GM18502 (cell line): Measurements from ENCODE around the gene ATG4D.
"Not testable (repeated sequence)": the region's sequence is repeated elsewhere in the genome, so short reads cannot be mapped to it uniquely, and the experiment has no call there.

Experiments used
- ATAC-seq: cut with Tn5 transposase; IDR thresholded peaks from one replicate; pipeline ENCODE4 v1.9.1; 2021; ENCODE audit warnings: mild to moderate bottlenecking; ENCODE audit not compliant: unreplicated experiment, poor library complexity

ATG4D gene

GRCh38 chr19:10518444-10519361 lies 25.0 kb upstream of the ATG4D start:
- no peak for ATAC-seq

DNA sequence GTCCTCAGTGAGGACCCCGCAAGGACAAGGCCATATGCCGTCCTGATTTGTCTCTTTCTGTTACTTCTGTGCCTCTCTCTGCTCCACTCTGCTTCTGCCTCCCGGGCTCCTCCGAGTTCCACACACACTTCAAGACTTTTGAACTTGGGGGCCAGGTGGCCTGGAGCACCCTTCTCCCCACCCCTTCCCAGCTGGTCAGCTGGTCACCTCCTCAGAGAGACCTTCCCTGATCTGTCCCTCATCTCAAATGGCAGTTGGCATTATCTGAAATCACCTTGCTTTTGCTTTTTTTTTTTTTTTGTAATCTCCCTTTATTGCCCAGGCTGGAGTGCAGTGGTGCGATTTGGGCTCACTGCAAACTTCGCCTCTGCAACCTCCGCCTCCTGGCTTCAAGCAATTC lies 24.3 kb upstream of the ATG4D start:
- no peak for ATAC-seq

DNA sequence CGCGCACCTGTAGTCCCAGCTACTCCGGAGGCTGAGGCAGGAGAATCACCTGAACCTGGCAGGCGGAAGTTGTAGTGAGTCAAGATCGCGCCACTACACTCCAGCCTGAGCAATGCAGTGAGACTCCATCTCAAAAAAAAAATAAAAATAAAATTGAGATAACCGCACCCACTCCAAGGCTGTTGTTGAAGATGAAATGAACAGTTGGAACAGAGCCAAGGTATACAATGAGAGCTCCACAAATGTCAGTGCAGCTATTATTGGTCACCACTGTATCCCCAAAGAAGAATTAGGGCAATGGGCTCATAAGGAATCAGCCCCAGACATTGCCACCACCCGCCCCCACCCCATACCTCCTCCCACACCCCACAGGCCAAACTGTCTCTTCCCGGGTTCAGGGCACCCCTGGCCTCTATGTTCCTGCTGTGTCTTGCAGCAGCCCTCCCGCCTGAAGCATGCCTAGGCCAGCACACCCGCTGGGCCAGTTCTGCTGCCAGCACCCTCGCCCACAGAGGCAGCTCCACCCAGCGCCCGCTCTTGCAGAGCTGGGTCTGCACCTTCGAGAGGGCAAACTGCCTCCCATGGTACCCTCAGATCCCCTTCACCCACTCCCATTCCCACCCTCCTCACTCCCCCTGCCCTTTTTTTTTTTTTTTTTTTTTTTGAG lies 22.9 kb upstream of the ATG4D start:
- ATAC-seq, result no peak

DNA sequence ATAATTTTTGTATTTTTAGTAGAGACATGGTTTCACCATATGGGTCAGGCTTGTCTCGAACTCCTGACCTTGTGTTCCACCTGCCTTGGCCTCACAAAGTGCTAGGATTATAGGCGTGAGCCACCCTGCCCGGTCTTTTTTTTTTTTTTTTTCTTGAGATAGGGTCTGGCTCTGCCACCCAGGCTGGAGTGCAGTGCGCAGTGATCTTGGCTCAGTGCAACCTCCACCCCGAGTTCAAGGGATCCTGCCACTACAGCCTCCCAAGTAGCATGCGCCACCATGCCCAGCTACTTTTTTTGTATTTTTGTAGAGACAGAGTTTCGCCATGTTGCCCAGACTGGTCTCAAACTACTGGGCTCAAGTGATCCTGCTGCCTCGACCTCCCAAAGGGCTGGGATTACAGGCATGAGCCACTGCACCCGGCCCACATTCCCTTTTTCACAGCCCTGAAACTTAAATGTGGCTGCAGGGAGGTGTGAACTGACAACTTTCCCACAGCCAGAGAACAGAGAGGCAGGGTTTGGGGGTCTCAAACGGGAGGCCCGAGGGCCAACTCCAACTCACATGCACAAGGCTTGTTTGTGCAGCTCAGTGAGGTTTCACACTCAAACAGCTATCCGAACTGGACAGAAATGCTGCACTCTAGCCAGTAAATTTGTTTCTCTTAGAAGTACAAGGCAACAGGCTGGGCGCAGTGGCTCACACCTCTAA lies 22.1 kb upstream of the ATG4D start:
- ATAC-seq, result no peak

- no peak for ATAC-seq
Observed at GRCh38 chr19:10523135-10523636, 20.5 kb upstream of the ATG4D start.

DNA sequence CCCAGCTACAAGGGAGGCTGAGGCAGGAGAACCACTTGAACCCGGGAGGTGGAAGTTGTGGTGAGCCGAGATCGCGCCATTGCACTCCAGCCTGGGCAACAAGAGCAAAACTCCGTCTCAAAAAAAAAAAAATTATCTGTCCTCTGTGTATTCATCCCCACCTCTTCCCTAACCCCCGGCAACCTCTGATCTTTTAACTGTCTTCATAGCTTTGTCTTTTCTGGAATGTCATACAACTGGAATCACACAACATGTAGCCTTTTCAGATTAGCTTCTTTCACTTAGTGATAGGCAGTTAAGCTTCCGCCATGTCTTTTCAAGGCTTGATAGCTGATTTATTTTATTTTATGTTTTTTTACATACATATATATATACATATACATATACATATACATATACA lies 18.1 kb upstream of the ATG4D start:
- no peak for ATAC-seq

GRCh38 chr19:10526887-10527286 lies 16.8 kb upstream of the ATG4D start:
- not testable (repeated sequence) for ATAC-seq

DNA sequence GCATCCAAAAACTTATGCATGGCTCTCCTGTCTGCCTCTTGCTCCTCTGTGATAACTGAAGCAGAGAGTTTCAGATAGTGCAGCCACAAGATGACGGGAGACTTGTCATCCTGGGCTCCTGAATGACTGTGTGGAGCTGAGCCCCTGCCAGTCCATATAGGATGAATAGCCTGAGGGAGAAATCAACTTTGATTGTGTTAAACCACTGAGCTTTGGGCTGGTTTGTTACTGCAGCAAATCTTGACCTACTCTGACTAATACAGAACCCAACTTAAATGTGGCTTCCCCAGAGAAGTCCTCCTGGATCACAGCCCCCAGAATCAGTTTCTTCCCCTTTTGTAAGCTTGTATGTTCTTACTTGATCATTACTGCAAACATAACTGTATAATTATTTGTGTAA lies 11.2 kb upstream of the ATG4D start:
- no peak for ATAC-seq

- ATAC-seq, result no peak
Observed at GRCh38 chr19:10533646-10534386, 9.9 kb upstream of the ATG4D start.

DNA sequence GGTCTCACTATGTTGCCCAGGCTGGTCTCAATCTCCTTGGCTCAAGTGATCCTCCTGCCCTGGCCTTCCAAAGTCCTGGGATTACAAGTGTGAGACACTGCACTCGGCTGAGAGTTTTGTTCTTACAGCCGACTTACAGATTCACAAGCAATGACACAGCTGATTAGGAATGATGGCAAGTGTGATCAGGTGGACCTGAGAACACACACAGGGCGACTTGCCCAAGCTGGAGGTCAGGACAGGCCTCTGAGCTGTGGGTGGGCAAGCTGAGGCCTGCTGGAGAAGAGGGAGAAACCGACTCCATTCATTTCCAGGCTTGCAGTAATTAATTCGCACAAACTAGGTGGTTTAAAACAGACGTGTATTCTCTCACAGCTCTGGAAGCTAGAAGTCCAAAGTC lies 8.1 kb upstream of the ATG4D start:
- ATAC-seq, result no peak

DNA sequence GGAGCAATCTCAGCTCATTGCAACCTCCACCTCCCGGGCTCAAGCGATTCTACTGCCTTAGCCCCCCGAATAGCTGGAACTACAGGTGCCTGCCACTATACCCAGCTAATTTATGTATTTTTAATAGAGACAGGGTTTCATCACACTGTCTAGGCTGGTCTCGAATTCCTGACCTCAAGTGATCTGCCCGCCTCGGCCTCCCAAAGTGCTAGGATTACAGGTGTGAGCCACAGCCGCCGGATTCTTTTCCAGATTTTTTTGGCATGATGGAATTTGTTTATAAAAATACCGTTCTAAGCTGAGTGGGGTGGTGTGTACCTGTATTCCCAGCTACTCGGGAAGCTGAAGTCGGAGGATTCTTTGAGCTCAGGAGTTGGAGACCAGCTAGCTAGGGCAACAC lies 6.0 kb upstream of the ATG4D start:
- no peak for ATAC-seq

DNA sequence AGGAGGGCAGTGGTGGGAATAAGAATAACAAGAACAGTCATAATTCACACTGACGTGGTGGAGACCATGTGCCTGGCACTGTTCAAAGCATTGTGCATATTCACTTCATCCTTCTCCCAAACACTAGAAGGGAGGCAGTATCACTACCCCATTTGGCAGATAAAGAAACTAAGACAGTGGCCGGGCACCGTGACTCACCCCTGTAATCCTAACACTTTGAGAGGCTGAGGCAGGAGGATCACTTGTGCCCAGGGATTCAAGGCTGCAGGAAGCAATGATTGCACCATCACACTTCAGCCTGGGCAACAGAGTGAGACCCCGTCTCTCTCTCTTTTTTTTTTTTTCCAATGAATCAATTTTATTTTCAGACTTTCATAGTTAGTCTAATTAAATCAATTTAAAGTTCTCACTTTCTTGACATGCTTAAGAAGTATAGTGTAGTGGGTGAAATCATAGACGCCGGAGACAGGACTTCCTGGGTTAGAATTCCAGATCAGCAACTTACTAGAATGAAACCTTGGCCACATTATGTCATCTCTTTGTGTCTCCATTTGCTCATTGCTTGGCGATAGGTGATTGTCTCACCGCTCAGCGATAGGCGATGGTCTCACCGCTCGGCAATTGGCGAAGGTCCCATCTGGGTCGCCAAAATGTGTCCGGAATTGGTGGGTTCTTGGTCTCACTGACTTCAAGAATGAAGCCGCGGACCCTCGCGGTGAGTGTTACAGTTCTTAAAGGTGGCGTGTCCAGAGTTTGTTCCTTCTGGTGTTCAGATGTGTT lies 5.3 kb upstream of the ATG4D start:
- ATAC-seq, result no peak

- not testable (repeated sequence) for ATAC-seq
Observed at GRCh38 chr19:10539016-10539415, 4.7 kb upstream of the ATG4D start.

- no peak for ATAC-seq
Observed at GRCh38 chr19:10543059-10543419, 665 bp upstream of the ATG4D start.

DNA sequence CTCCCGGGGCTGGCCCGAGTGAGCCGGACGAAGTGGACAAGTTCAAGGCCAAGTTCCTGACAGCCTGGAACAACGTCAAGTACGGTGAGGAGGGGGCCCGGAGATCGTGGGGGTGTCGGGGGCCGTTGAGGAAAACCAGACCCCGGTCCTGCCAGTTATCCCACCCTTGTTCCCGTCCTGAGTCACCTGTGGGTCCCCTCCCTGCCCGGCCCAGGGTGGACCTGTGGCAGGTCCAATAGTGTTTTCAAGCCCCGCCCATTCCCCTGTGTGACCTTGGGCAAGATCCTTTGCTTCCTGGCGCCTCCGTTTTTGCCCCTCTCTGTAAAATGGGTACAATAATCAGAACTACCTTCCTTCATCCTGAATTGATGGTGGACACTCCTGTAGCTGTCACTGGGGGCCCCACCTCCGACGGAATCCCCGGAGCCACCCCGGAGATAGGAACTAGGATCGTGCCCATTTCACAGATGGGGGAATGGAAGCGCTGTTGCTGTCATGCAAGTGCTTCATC lies 593 bp downstream of the ATG4D start:
- ATAC-seq, result no peak

- ATAC-seq, result no peak
Observed at GRCh38 chr19:10544753-10545251, 1.1 kb downstream of the ATG4D start.

GRCh38 chr19:10546817-10547216 lies 3.1 kb downstream of the ATG4D start:
- ATAC-seq, result no peak

DNA sequence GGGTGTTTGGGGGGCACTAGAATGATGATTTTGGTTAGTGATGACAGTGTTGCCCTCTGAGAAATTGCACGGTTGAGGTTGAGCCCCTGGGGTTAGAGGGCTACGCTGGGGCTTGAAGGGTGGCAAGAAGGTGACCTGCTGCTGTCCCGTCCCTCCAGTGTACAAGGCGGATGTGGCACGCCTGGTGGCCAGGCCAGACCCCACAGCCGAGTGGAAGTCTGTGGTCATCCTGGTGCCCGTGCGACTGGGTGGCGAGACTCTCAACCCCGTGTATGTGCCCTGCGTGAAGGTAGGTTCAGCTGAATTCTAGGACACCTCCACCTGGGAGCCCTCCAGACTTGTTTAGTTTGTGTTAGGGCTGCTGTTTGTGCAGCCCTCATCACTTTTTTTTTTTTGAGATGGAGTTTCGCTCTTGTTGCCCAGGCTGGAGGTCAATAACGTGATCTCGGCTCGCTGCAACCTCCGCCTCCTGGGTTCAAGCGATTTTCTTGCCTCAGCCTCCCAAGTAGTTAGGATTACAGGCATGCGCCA lies 5.1 kb downstream of the ATG4D start:
- no peak for ATAC-seq

- no peak for ATAC-seq
Observed at GRCh38 chr19:10549733-10550132, 6.0 kb downstream of the ATG4D start.
